Chondrocyte (in vitro differentiated cells): Measurements from ENCODE around the gene MGAT4A. TPM values are rescaled to one million over a fixed set of nuclear protein-coding genes. Genes with fewer than 3 reads are reported as not detected.

Experiments
- DNase-seq: peaks from one replicate; pipeline ENCODE4 v3.0.0; 2021; ENCODE audit warnings: mixed read lengths, low spot score
- H3K27ac Mint-ChIP-seq: one replicate; pipeline ENCODE4 v1.8.0; 2021; ENCODE audit warnings: mild to moderate bottlenecking, moderate library complexity, mixed read lengths; ENCODE audit not compliant: unreplicated experiment
- H3K27me3 Mint-ChIP-seq: 2 replicates; pipeline ENCODE4 v1.8.0; 2021; ENCODE audit warnings: low read depth, mixed read lengths
- H3K36me3 Mint-ChIP-seq: 2 replicates; pipeline ENCODE4 v1.8.0; 2021; ENCODE audit warnings: low read depth, mixed read lengths
- H3K4me1 Mint-ChIP-seq: 2 replicates; pipeline ENCODE4 v1.8.0; 2021; ENCODE audit warnings: low read depth, mild to moderate bottlenecking, mixed read lengths
- H3K4me3 Mint-ChIP-seq: one replicate; pipeline ENCODE4 v1.8.0; 2021; ENCODE audit warnings: mild to moderate bottlenecking, moderate library complexity, mixed read lengths; ENCODE audit not compliant: unreplicated experiment
- H3K9me3 Mint-ChIP-seq: 2 replicates; pipeline ENCODE4 v1.8.0; 2021; ENCODE audit warnings: low read depth, mixed read lengths
- total RNA-seq: library from RNA; stranded (reverse); gene quantifications from 3 replicates; pipeline ENCODE4 v1.2.1, GENCODE V29; 2021
- TF ChIP-seq, protein P1 (sequence below): fragments of 200-600 bp; sonication (generic); IDR thresholded peaks from 2 replicates; pipeline ENCODE4 v1.5.0; 2021; ENCODE audit warnings: antibody characterized with exemption, mild to moderate bottlenecking, moderate library complexity

Gene MGAT4A
- total RNA-seq, 1 donor from 2014 or later, result 2.1 TPM

DNA sequence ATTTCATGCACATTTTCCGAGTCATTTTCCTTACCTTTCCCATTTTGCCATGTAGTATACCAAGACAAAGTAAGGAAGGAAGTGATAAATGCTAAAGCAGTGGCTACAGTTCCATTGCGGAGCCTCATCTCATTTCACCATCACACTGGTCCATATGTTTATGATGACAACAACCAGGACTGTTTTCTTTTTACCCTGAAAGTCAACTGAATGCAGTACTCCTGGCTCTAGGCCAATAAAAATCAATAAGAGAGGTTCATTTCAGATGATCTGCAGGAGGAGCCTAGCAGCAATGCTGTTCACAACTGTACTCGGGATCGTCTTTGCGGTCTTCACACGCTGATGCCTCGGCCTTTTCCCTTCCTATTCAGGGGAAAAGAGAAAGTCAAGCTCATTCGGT is 4.7 kb downstream of the MGAT4A start:
- Mint-ChIP-seq H3K4me1 (peaks cover 3% of the 10 kb centered on the region), H3K27ac (no peak overlapping the region), H3K27me3 (peaks cover 28% of the 10 kb centered on the region), H3K4me3 (no peak overlapping the region), H3K9me3 (no peaks in the 10 kb centered on the region), H3K36me3 (peaks cover 3% of the 10 kb centered on the region)
- TF ChIP-seq, protein P1, sequence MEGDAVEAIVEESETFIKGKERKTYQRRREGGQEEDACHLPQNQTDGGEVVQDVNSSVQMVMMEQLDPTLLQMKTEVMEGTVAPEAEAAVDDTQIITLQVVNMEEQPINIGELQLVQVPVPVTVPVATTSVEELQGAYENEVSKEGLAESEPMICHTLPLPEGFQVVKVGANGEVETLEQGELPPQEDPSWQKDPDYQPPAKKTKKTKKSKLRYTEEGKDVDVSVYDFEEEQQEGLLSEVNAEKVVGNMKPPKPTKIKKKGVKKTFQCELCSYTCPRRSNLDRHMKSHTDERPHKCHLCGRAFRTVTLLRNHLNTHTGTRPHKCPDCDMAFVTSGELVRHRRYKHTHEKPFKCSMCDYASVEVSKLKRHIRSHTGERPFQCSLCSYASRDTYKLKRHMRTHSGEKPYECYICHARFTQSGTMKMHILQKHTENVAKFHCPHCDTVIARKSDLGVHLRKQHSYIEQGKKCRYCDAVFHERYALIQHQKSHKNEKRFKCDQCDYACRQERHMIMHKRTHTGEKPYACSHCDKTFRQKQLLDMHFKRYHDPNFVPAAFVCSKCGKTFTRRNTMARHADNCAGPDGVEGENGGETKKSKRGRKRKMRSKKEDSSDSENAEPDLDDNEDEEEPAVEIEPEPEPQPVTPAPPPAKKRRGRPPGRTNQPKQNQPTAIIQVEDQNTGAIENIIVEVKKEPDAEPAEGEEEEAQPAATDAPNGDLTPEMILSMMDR, result no peak
- no peak for DNase-seq

DNA sequence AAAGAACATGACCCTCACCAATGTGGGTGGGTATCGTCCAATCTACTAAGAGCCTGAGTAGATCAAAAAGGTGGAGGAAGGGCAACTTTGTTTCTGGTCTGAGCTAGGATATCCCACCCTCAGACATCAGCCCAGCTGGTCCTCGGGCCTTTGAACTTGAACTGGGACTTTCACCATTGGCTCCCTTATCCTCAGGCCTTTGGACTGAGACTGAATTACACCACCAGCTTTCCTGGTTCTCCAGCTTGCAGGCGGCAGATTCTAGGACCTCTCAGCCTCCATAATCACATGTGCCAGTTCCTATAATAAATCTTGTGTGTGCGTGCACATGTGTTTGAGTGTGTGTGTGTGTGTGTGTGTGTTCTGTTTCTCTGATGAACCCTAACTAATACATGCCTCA is 10.6 kb downstream of the MGAT4A start:
- TF ChIP-seq, protein P1, result no peak
- H3K36me3 Mint-ChIP-seq, result peaks cover 16% of the 10 kb centered on the region
- H3K27ac Mint-ChIP-seq, result no peak overlapping the region
- H3K4me3 Mint-ChIP-seq, result no peak overlapping the region
- H3K4me1 Mint-ChIP-seq, result no peaks in the 10 kb centered on the region
- peaks cover 8% of the 10 kb centered on the region for H3K9me3 Mint-ChIP-seq
- peaks cover 21% of the 10 kb centered on the region for H3K27me3 Mint-ChIP-seq
- no peak for DNase-seq

DNA sequence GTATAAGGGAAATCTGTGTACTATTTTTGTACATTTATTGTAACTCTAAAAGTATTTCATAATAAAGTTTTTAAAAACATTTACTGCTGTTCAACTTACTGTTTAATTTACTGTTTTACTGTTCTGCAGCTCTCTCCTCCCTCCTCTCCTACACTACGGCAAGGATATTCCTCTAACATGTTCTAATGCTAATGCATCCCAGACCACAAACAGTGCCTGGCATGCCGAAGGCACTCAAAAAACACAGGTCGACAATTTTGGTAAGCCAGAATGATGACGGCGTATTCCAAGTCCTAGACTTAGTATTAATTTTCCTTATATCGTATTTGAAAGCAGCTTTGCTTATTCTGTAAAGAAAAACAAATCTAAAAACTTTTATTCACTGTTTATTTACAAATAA is 13.3 kb downstream of the MGAT4A start:
- TF ChIP-seq, protein P1, result no peak
- Mint-ChIP-seq H3K9me3 (peaks cover 8% of the 10 kb centered on the region), H3K4me1 (no peaks in the 10 kb centered on the region), H3K27ac (no peak overlapping the region), H3K4me3 (no peak overlapping the region), H3K36me3 (peaks cover 13% of the 10 kb centered on the region), H3K27me3 (peaks cover 25% of the 10 kb centered on the region)
- DNase-seq, result no peak

GRCh38 chr2:98716786-98717185 is 14.1 kb downstream of the MGAT4A start:
- no peak overlapping the region for H3K4me3 Mint-ChIP-seq
- H3K27me3 Mint-ChIP-seq, result peaks cover 33% of the 10 kb centered on the region
- peaks cover 8% of the 10 kb centered on the region for H3K9me3 Mint-ChIP-seq
- H3K27ac Mint-ChIP-seq, result no peak overlapping the region
- TF ChIP-seq, protein P1, result no peak
- H3K4me1 Mint-ChIP-seq, result no peaks in the 10 kb centered on the region
- peaks cover 13% of the 10 kb centered on the region for H3K36me3 Mint-ChIP-seq
- DNase-seq, result no peak

DNA sequence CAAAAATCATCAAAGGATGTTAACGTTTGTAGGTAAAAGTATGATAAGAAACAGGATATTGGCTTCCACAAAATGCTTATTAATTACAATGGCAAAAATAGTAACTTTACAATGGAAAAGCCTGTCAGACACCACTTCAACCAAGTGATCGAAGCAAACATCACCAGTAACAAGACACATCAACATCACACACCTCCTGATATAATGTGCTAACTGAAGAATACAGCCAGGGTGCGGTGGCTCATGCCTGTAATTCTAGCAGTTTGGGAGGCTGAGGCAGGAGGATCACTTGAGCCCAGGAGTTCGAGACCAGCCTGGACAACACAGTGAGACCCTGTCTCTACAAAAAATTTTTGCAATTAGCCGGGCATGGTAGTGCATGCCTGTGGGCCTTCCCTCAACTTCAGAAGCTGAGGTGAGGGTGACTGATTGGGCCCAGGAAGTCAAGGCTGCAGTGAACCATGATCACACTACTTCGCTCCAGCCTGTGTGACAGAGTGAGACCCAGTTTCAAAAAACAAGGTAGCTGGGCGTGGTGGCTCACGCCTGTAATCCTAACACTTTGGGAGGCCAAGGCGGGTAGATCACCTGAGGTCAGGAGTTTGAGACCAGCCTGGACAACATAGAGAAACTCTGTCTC is 15.0 kb downstream of the MGAT4A start:
- TF ChIP-seq, protein P1, result no peak
- H3K9me3 Mint-ChIP-seq, result peaks cover 8% of the 10 kb centered on the region
- peaks cover 38% of the 10 kb centered on the region for H3K27me3 Mint-ChIP-seq
- H3K4me3 Mint-ChIP-seq, result no peak overlapping the region
- H3K27ac Mint-ChIP-seq, result no peak overlapping the region
- no peaks in the 10 kb centered on the region for H3K4me1 Mint-ChIP-seq
- no peak for DNase-seq
- peaks cover 13% of the 10 kb centered on the region for H3K36me3 Mint-ChIP-seq
